Measurements from ENCODE around the gene PTPRM.

- TF ChIP-seq EZH2 (optimal IDR thresholded peaks at IDR 0.05; ENCODE audit: low read depth, low read length) (no peak), CTCF (IDR thresholded peaks at IDR 0.05; ENCODE audit: low read length) (no peak)
Observed at GRCh38 chr18:7940379-7940778, 373.3 kb downstream of the PTPRM start.
